Transverse colon (tissue), 4 donors: ENCODE data around the gene RASEF. TPM values are rescaled to one million over a fixed set of nuclear protein-coding genes. Genes with fewer than 3 reads are reported as not detected.

Experiments used
- DNase-seq: peaks from one replicate; pipeline ENCODE4 v3.0.0-alpha.2; 2019
- H3K27ac ChIP-seq, 4 donors: fragments of 200-600 bp; sonication (generic); 2 replicates each; pipeline ENCODE4 v1.5.1; 2016 to 2018; ENCODE audit warnings: inconsistent platforms in 4 of 4
- H3K27me3 ChIP-seq: fragments of 200-600 bp; sonication (generic); 2 replicates; pipeline ENCODE4 v1.5.1; 2017; ENCODE audit warnings: inconsistent platforms
- H3K36me3 ChIP-seq, 4 donors: fragments of 200-600 bp; sonication (generic); 2 replicates each; pipeline ENCODE4 v1.5.1; 2017 to 2019; ENCODE audit warnings: inconsistent platforms in 4 of 4
- H3K4me1 ChIP-seq, 4 donors: fragments of 200-600 bp; sonication (generic); 2 replicates each; pipeline ENCODE4 v1.5.1; 2017 to 2020; ENCODE audit warnings: inconsistent platforms in 4 of 4
- H3K4me3 ChIP-seq, 4 donors: fragments of 200-600 bp; sonication (generic); 1 replicate in 1 of 4; 2 replicates in 3 of 4; pipeline versions ENCODE4 v1.5.1 to v1.6.1; 2017 to 2019; ENCODE audit warnings: inconsistent platforms in 4 of 4
- H3K9me3 ChIP-seq, 2 donors: fragments of 200-600 bp; sonication (generic); 2 replicates each; pipeline ENCODE4 v1.5.1; 2017 to 2019; ENCODE audit warnings: inconsistent platforms in 2 of 2
- CTCF ChIP-seq, 5 experiments: fragments of 200-600 bp in 3 of 5; fragments of 450-650 bp in 2 of 5; sonication (generic) in 3 of 5; IDR thresholded peaks; 1 replicate in 2 of 5; 2 replicates in 3 of 5; pipeline ENCODE4 v1.5.1; 2016 to 2017; ENCODE audit warnings: antibody characterized with exemption in 5 of 5, inconsistent platforms in 3 of 5, mild to moderate bottlenecking in 2 of 5, moderate library complexity in 1 of 5
- EP300 ChIP-seq: sonication (generic); formaldehyde crosslinking; IDR thresholded peaks from one replicate; pipeline ENCODE4 v1.6.1; 2017; ENCODE audit warnings: antibody characterized with exemption, low read depth
- POLR2A ChIP-seq: fragments of 450-650 bp; IDR thresholded peaks from one replicate; pipeline ENCODE4 v1.6.1; 2016; ENCODE audit warnings: antibody characterized with exemption, mild to moderate bottlenecking, moderate library complexity
- POLR2AphosphoS5 ChIP-seq, 3 donors: sonication (generic); formaldehyde crosslinking; IDR thresholded peaks; one replicate each; pipeline ENCODE4 v1.6.1; 2016; ENCODE audit warnings: antibody characterized with exemption in 3 of 3
- WGBS, 2 donors: methylation state at CpG; one replicate each; pipeline ENCODE4 v1.1.5; 2018; ENCODE audit warnings: low coverage in 1 of 2; 5-methylcytosine and 5-hydroxymethylcytosine counted together
- in situ Hi-C, 4 donors: fragments of 200-750 bp; cut with MboI; loops; one replicate each; pipeline versions ENCODE4 v1.15.0 to v1.15.1; 2017; ENCODE audit warnings: low sequenced_read_pairs in 3 of 4, low pct_ligation_motif_present in 1 of 4, low pct_unique_long_range_greater_than_20kb in 1 of 4
- intact Hi-C: fragments of 100-400 bp; cut with DNase I; formaldehyde crosslinking; loops from one replicate; pipeline ENCODE4 v1.15.1; 2023; ENCODE audit warnings: low total_unique reads
- total RNA-seq, 4 donors: library from RNA; depleted of rRNA; stranded (reverse); fragments of >200 nt; gene quantifications; one replicate each; pipeline ENCODE4 v1.1.0, GENCODE V29; 2016

RASEF gene
- total RNA-seq, 4 donors from 2014 or later, result 69.9 to 189 (median 105) TPM

- intact Hi-C loops, result no loop called here
- 59 to 60% methylated on average over 3 of the region's 3 CpGs for WGBS, 2 donors
- TF ChIP-seq EP300 (no peak), POLR2A (no peak), POLR2AphosphoS5 (IDR thresholded peaks at IDR 0.05) (no peak), CTCF (IDR thresholded peaks at IDR 0.05) (no peak)
- H3K4me3 ChIP-seq, result no peak overlapping the region
- H3K36me3 ChIP-seq, result no peaks in the 10 kb centered on the region
- no peaks in the 10 kb centered on the region for H3K27me3 ChIP-seq
- DNase-seq, result no peak
- H3K27ac ChIP-seq, result no peak overlapping the region
- in situ Hi-C loops, result no loop called here
- peaks cover 0 to 17% (median 6%) of the 10 kb centered on the region in 4 donors for H3K4me1 ChIP-seq
- H3K9me3 ChIP-seq, result no peaks in the 10 kb centered on the region
Observed at GRCh38 chr9:83013867-83014605, 48.9 kb downstream of the RASEF start.

GRCh38 chr9:83012922-83013838 lies 49.8 kb downstream of the RASEF start:
- H3K4me1 ChIP-seq, result peaks cover 0 to 17% (median 6%) of the 10 kb centered on the region in 4 donors
- 3 to 20% methylated on average over 7 of the region's 7 CpGs for WGBS, 2 donors
- no peaks in the 10 kb centered on the region for H3K27me3 ChIP-seq
- in situ Hi-C loops (no loop called here), intact Hi-C loops (no loop called here)
- no peak overlapping the region for H3K4me3 ChIP-seq
- H3K9me3 ChIP-seq, result no peaks in the 10 kb centered on the region
- DNase-seq, result no peak
- no peak overlapping the region for H3K27ac ChIP-seq
- TF ChIP-seq EP300 (no peak), POLR2A (no peak), POLR2AphosphoS5 (IDR thresholded peaks at IDR 0.05) (no peak), CTCF (IDR thresholded peaks at IDR 0.05) (no peak)
- H3K36me3 ChIP-seq, result no peaks in the 10 kb centered on the region

- intact Hi-C loops, result no loop called here
- in situ Hi-C loops, result no loop called here
Observed at GRCh38 chr9:83012168-83012921, 50.6 kb downstream of the RASEF start.

More at GRCh38 chr9:83012168-83012921, 50.6 kb downstream of the RASEF start:
- 41 to 42% methylated on average over 4 of the region's 4 CpGs for WGBS, 2 donors
- no peak for TF ChIP-seq EP300
- no peak for TF ChIP-seq POLR2A
- TF ChIP-seq POLR2AphosphoS5 (IDR thresholded peaks at IDR 0.05), result no peak
- no peak for TF ChIP-seq CTCF (IDR thresholded peaks at IDR 0.05)
- no peaks in the 10 kb centered on the region for H3K27me3 ChIP-seq
- H3K4me3 ChIP-seq, result no peak overlapping the region
- peaks cover 0 to 17% (median 6%) of the 10 kb centered on the region in 4 donors for H3K4me1 ChIP-seq
- no peak overlapping the region for H3K27ac ChIP-seq
- no peak for DNase-seq
- no peaks in the 10 kb centered on the region for H3K9me3 ChIP-seq
- H3K36me3 ChIP-seq, result no peaks in the 10 kb centered on the region
